ENCODE data around the gene CTRB1. TPM values are rescaled to one million over a fixed set of nuclear protein-coding genes. Genes with fewer than 3 reads are reported as not detected.

The CTRB1 gene
- total RNA-seq, 1 experiment from 2014 or later, result not detected

GRCh38 chr16:75203096-75203495, 15.7 kb upstream of the CTRB1 start:
- no peak overlapping the region for H3K4me3 Mint-ChIP-seq
- H2BK20ac ChIP-seq (ENCODE audit: low read depth, low read length, poor library complexity, severe bottlenecking), result no peak overlapping the region
- H2BK5ac ChIP-seq (ENCODE audit: insufficient read length, low read length), result no peak overlapping the region
- TF ChIP-seq, protein P1, sequence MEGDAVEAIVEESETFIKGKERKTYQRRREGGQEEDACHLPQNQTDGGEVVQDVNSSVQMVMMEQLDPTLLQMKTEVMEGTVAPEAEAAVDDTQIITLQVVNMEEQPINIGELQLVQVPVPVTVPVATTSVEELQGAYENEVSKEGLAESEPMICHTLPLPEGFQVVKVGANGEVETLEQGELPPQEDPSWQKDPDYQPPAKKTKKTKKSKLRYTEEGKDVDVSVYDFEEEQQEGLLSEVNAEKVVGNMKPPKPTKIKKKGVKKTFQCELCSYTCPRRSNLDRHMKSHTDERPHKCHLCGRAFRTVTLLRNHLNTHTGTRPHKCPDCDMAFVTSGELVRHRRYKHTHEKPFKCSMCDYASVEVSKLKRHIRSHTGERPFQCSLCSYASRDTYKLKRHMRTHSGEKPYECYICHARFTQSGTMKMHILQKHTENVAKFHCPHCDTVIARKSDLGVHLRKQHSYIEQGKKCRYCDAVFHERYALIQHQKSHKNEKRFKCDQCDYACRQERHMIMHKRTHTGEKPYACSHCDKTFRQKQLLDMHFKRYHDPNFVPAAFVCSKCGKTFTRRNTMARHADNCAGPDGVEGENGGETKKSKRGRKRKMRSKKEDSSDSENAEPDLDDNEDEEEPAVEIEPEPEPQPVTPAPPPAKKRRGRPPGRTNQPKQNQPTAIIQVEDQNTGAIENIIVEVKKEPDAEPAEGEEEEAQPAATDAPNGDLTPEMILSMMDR (conservative IDR thresholded peaks at IDR 0.05), result no peak
- no peaks in the 10 kb centered on the region for H3K36me3 Mint-ChIP-seq (ENCODE audit: insufficient read depth in 1 of 3, low read depth in 3 of 3)
- H3K4me2 ChIP-seq (ENCODE audit: insufficient read depth, insufficient read length, low read length), result no peak overlapping the region
- no peak overlapping the region for H3T11ph ChIP-seq (ENCODE audit: low read length)
- H3K79me2 ChIP-seq (ENCODE audit: insufficient read depth, low read length), result no peaks in the 10 kb centered on the region
- H3K79me1 ChIP-seq (ENCODE audit: insufficient read depth, low read depth, low read length, poor library complexity, severe bottlenecking), result no peaks in the 10 kb centered on the region
- no peak overlapping the region for H3K23ac ChIP-seq (ENCODE audit: insufficient read length, low read depth, low read length)
- H2BK15ac ChIP-seq (ENCODE audit: low read depth, low read length), result no peak overlapping the region
- no peak overlapping the region for H2AFZ ChIP-seq (ENCODE audit: low read length)
- H3K27me3 Mint-ChIP-seq (ENCODE audit: low read depth), result peaks cover 4% of the 10 kb centered on the region; the same call in 1 of the 2 replicates
- H4K91ac ChIP-seq (ENCODE audit: insufficient read length, low read depth, low read length), result no peak overlapping the region
- H3K14ac ChIP-seq (ENCODE audit: insufficient read depth, low read length), result no peak overlapping the region
- H3K9me3 Mint-ChIP-seq, result no peaks in the 10 kb centered on the region
- no peak overlapping the region for H3K9ac ChIP-seq (ENCODE audit: extremely low read depth, insufficient read length, low read length)
- H2BK12ac ChIP-seq (ENCODE audit: insufficient read length, low read depth, low read length), result no peak overlapping the region
- H3K4me1 ChIP-seq (ENCODE audit: insufficient read depth, low read length), result no peaks in the 10 kb centered on the region
- H3K27ac ChIP-seq (ENCODE audit: insufficient read length, low read depth, low read length), result no peak overlapping the region
- no peak overlapping the region for H3K56ac ChIP-seq (ENCODE audit: insufficient read length, low read depth, low read length)
- no peak overlapping the region for H2BK120ac ChIP-seq (ENCODE audit: low read depth, low read length, poor library complexity, severe bottlenecking)
- no peak overlapping the region for H3K27ac Mint-ChIP-seq
- no CpG with 5 or more reads among the region's 12 CpGs for WGBS (ENCODE audit: extremely low coverage, insufficient read length, low lambda C conversion rate)
- H3K27me3 ChIP-seq (ENCODE audit: insufficient read depth, low read length), result no peaks in the 10 kb centered on the region
- no peak overlapping the region for H4K8ac ChIP-seq (replicated peaks; ENCODE audit: insufficient read length, low read depth, low read length)
- no peak for DNase-seq
- no peak overlapping the region for H4K5ac ChIP-seq (ENCODE audit: insufficient read length, low read depth, low read length)
- H3K9me3 ChIP-seq (ENCODE audit: control insufficient read depth, low read depth, low read length), result no peaks in the 10 kb centered on the region
- no peak overlapping the region for H2AK5ac ChIP-seq (ENCODE audit: insufficient read length, low read length)
- peaks cover 3 to 11% of the 10 kb centered on the region in 2 experiments for H3K4me1 Mint-ChIP-seq
- no peak overlapping the region for H3K18ac ChIP-seq (ENCODE audit: insufficient read length, low read depth, low read length)
- H4K20me1 ChIP-seq (ENCODE audit: control insufficient read depth, insufficient read depth, insufficient read length), result no peaks in the 10 kb centered on the region
- no peak overlapping the region for H3K4ac ChIP-seq (ENCODE audit: low read depth, low read length)
- H3K23me2 ChIP-seq (ENCODE audit: insufficient read length, low read depth, low read length, poor library complexity, severe bottlenecking), result no peaks in the 10 kb centered on the region

Data from H9 (cell line).